ENCODE measurements around the gene NCS1.

- TF ChIP-seq, protein P1, sequence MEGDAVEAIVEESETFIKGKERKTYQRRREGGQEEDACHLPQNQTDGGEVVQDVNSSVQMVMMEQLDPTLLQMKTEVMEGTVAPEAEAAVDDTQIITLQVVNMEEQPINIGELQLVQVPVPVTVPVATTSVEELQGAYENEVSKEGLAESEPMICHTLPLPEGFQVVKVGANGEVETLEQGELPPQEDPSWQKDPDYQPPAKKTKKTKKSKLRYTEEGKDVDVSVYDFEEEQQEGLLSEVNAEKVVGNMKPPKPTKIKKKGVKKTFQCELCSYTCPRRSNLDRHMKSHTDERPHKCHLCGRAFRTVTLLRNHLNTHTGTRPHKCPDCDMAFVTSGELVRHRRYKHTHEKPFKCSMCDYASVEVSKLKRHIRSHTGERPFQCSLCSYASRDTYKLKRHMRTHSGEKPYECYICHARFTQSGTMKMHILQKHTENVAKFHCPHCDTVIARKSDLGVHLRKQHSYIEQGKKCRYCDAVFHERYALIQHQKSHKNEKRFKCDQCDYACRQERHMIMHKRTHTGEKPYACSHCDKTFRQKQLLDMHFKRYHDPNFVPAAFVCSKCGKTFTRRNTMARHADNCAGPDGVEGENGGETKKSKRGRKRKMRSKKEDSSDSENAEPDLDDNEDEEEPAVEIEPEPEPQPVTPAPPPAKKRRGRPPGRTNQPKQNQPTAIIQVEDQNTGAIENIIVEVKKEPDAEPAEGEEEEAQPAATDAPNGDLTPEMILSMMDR (conservative IDR thresholded peaks at IDR 0.05 in 1 of 2, IDR thresholded peaks at IDR 0.05 in 1 of 2; ENCODE audit: extremely low read depth in 1 of 2, insufficient read depth in 1 of 2, low read depth in 1 of 2, low read length in 2 of 2): no peak
- no peak for TF ChIP-seq EZH2 (IDR thresholded peaks at IDR 0.05; ENCODE audit: borderline replicate concordance, low read length)
Observed at GRCh38 chr9:130128251-130128650, 44.0 kb upstream of the NCS1 start.

All from mammary epithelial cell (primary cell).